OCI-LY1 (cell line): Measurements from ENCODE around the gene KRTAP1-5.

ENCODE experiments used
- H2AFZ ChIP-seq: fragments of 200-600 bp; sonication (generic), shearing (Covaris generic); 2 replicates; pipeline ENCODE4 v1.6.0; 2014; ENCODE audit warnings: antibody characterized with exemption, mild to moderate bottlenecking, low read length
- H3F3A ChIP-seq: fragments of 200-600 bp; sonication (generic), shearing (Covaris generic); 2 replicates; pipeline ENCODE4 v1.6.0; 2014; ENCODE audit warnings: mild to moderate bottlenecking, antibody characterized with exemption, low read length, moderate library complexity; ENCODE audit not compliant: insufficient read depth
- H3K27ac ChIP-seq: fragments of 200-600 bp; sonication (generic); 2 replicates; pipeline ENCODE4 v1.5.1; 2014; ENCODE audit warnings: low read length, mixed run types, mild to moderate bottlenecking, low read depth; ENCODE audit not compliant: poor library complexity, severe bottlenecking
- H3K27me3 ChIP-seq: fragments of 200-600 bp; sonication (generic); 2 replicates; pipeline ENCODE4 v1.6.0; 2014; ENCODE audit warnings: antibody characterized with exemption, mild to moderate bottlenecking, low read length, moderate library complexity; ENCODE audit not compliant: insufficient read depth
- H3K36me3 ChIP-seq: fragments of 200-600 bp; sonication (generic); 2 replicates; pipeline ENCODE4 v1.6.1; 2014; ENCODE audit warnings: mild to moderate bottlenecking, antibody characterized with exemption, low read length, moderate library complexity, mixed read lengths; ENCODE audit not compliant: insufficient read depth
- H3K4me1 ChIP-seq: fragments of 200-600 bp; sonication (generic); 2 replicates; pipeline ENCODE4 v1.5.1; 2014; ENCODE audit warnings: mild to moderate bottlenecking, low read length, moderate library complexity; ENCODE audit not compliant: insufficient read depth, severe bottlenecking
- H3K4me2 ChIP-seq: fragments of 200-600 bp; sonication (generic), shearing (Covaris generic); 2 replicates; pipeline ENCODE4 v1.6.1; 2014; ENCODE audit warnings: low read length
- H3K4me3 ChIP-seq: fragments of 200-600 bp; sonication (generic); 2 replicates; pipeline ENCODE4 v1.5.1; 2014; ENCODE audit warnings: low read length, low read depth, mild to moderate bottlenecking, mixed read lengths; ENCODE audit not compliant: poor library complexity, severe bottlenecking
- H3K79me2 ChIP-seq: fragments of 200-600 bp; shearing (Covaris generic); 2 replicates; pipeline ENCODE4 v1.6.1; 2016; ENCODE audit warnings: mixed run types, low read length, mixed read lengths; ENCODE audit not compliant: insufficient read depth
- H3K9ac ChIP-seq: fragments of 200-600 bp; sonication (generic), shearing (Covaris generic); 2 replicates; pipeline ENCODE4 v1.6.1; 2014; ENCODE audit warnings: mild to moderate bottlenecking, low read length, mixed read lengths
- H3K9me2 ChIP-seq: fragments of 200-600 bp; sonication (generic), shearing (Covaris generic); 2 replicates; pipeline ENCODE4 v1.6.1; 2014; ENCODE audit warnings: low read depth, mild to moderate bottlenecking, low read length, mixed read lengths
- H3K9me3 ChIP-seq: fragments of 200-600 bp; shearing (Covaris generic); 2 replicates; pipeline ENCODE4 v1.6.1; 2014; ENCODE audit warnings: low read length, mixed read lengths
- H4K20me1 ChIP-seq: fragments of 200-600 bp; sonication (generic), shearing (Covaris generic); 2 replicates; pipeline ENCODE4 v1.6.0; 2016; ENCODE audit warnings: mild to moderate bottlenecking, low read length; ENCODE audit not compliant: insufficient read depth
- CTCF ChIP-seq: fragments of 200-600 bp; sonication (generic), shearing (Covaris generic); IDR thresholded peaks from 2 replicates; pipeline ENCODE4 v1.5.1; 2017; ENCODE audit warnings: mild to moderate bottlenecking, antibody characterized with exemption, low read length, moderate library complexity, mixed read lengths
- EZH2 ChIP-seq: fragments of 200-600 bp; sonication (generic), shearing (Covaris generic); IDR thresholded peaks from 2 replicates; pipeline ENCODE4 v1.8.0; 2017; ENCODE audit warnings: borderline replicate concordance, mixed run types, mild to moderate bottlenecking, antibody characterized with exemption, low read length, moderate library complexity, mixed read lengths

Gene KRTAP1-5

GRCh38 chr17:41018541-41018940 lies 8.5 kb downstream of the KRTAP1-5 start:
- H3F3A ChIP-seq: no peaks in the 10 kb centered on the region
- H3K79me2 ChIP-seq: no peaks in the 10 kb centered on the region
- H4K20me1 ChIP-seq: no peaks in the 10 kb centered on the region
- no peak overlapping the region for H3K4me2 ChIP-seq
- no peaks in the 10 kb centered on the region for H3K36me3 ChIP-seq
- H2AFZ ChIP-seq: no peak overlapping the region
- H3K27ac ChIP-seq: no peak overlapping the region
- no peaks in the 10 kb centered on the region for H3K27me3 ChIP-seq
- H3K4me1 ChIP-seq: no peaks in the 10 kb centered on the region
- H3K9me2 ChIP-seq: no peaks in the 10 kb centered on the region
- no peak overlapping the region for H3K9ac ChIP-seq
- no peak for TF ChIP-seq EZH2
- TF ChIP-seq CTCF: no peak
- no peaks in the 10 kb centered on the region for H3K9me3 ChIP-seq
- no peak overlapping the region for H3K4me3 ChIP-seq

GRCh38 chr17:41016578-41017215 lies 10.3 kb downstream of the KRTAP1-5 start:
- Histone ChIP-seq H2AFZ (no peak overlapping the region), H3K9me3 (no peaks in the 10 kb centered on the region), H3K9ac (no peak overlapping the region), H4K20me1 (no peaks in the 10 kb centered on the region), H3K79me2 (no peaks in the 10 kb centered on the region), H3F3A (no peaks in the 10 kb centered on the region), H3K27me3 (no peaks in the 10 kb centered on the region), H3K27ac (no peak overlapping the region), H3K4me1 (no peaks in the 10 kb centered on the region), H3K4me2 (no peak overlapping the region), H3K4me3 (no peak overlapping the region), H3K36me3 (no peaks in the 10 kb centered on the region), H3K9me2 (no peaks in the 10 kb centered on the region)
- TF ChIP-seq CTCF (no peak), EZH2 (no peak)

DNA sequence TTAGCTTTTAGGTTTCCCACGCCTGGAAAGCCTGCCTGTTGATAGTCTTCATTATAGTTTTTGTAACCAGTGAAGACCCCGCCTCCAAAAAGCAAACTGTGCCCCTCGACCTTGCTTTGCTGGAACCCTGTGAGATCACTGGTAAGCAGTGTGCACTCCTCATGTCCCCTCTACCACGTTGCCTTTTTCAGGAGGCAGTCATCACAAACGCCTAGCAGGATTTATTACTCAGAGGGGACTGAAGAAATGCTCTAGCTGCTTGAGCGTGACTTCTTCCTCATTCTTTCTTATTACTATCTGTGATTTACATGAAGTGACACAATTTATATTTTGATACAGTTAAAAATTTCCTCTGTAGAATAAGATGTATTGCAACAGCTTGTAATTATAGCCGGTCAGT lies 11.6 kb downstream of the KRTAP1-5 start:
- no peak for TF ChIP-seq EZH2
- TF ChIP-seq CTCF: no peak
- no peaks in the 10 kb centered on the region for H3K9me2 ChIP-seq
- H3K27me3 ChIP-seq: no peaks in the 10 kb centered on the region
- H3K79me2 ChIP-seq: no peaks in the 10 kb centered on the region
- no peaks in the 10 kb centered on the region for H3K9me3 ChIP-seq
- H3K4me1 ChIP-seq: no peaks in the 10 kb centered on the region
- no peak overlapping the region for H3K4me2 ChIP-seq
- H3K36me3 ChIP-seq: no peaks in the 10 kb centered on the region
- no peaks in the 10 kb centered on the region for H4K20me1 ChIP-seq
- H2AFZ ChIP-seq: no peak overlapping the region
- H3K4me3 ChIP-seq: no peak overlapping the region
- H3K27ac ChIP-seq: no peak overlapping the region
- H3F3A ChIP-seq: no peaks in the 10 kb centered on the region
- H3K9ac ChIP-seq: no peak overlapping the region
